PFSK-1 (cell line): ENCODE results near the gene TBC1D9.

Experiments used
- FOXP2 ChIP-seq: optimal IDR thresholded peaks from 2 replicates; pipeline ENCODE3; 2011; ENCODE audit warnings: borderline replicate concordance, control low read depth, inconsistent platforms; ENCODE audit not compliant: insufficient read depth; ENCODE audit errors: extremely low read length, extremely low read depth
- POLR2AphosphoS5 ChIP-seq: IDR thresholded peaks from 2 replicates; pipeline ENCODE4 v1.6.1; 2012; ENCODE audit warnings: low read depth, mild to moderate bottlenecking, control low read depth, low read length, moderate library complexity
- TAF1 ChIP-seq: IDR thresholded peaks from 2 replicates; pipeline ENCODE4 v1.6.1; 2012; ENCODE audit warnings: low read length, control low read depth, borderline replicate concordance; ENCODE audit not compliant: insufficient read depth
- TF ChIP-seq, protein P1 (sequence below), 2 experiments: IDR thresholded peaks; 2 replicates each; pipeline versions ENCODE4 v1.6.1 to v1.8.0; 2011 to 2012; ENCODE audit warnings: low read depth in 2 of 2, low read length in 2 of 2, control low read depth in 1 of 2, inconsistent platforms in 1 of 2, mild to moderate bottlenecking in 1 of 2, moderate library complexity in 1 of 2; ENCODE audit not compliant: insufficient read depth in 1 of 2

DNA sequence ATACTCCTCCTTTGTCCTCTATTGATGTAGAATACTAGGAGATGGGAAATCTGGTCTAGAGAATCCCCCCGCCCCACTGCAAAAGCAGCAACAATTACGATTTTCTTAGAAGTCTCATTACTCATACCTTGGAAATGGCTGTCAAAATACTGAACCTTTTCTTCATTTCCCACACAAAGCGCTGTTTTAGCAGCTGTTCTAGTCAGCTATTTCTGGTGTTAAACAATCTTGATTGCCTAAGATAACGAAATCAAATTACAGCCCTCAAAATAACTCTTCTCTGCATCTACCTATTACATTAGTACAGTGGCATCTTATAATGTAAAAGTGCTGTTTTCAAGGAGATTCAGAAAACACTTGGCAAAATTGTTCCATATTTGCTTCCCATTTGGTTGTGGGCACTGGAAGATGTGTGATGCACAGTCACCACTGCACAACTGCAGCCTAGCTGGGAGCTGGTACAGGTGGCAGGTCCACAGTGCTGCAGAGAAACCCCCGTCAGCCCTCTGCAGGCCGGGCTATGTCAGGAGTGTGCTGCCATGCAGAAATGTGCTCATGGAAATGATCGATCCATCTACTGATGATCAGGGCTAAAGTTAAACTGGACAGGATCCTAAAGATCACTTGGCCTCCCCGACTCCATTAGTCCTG, 50.4 kb downstream of the TBC1D9 start:
- no peak for TF ChIP-seq TAF1
- TF ChIP-seq, protein P1, sequence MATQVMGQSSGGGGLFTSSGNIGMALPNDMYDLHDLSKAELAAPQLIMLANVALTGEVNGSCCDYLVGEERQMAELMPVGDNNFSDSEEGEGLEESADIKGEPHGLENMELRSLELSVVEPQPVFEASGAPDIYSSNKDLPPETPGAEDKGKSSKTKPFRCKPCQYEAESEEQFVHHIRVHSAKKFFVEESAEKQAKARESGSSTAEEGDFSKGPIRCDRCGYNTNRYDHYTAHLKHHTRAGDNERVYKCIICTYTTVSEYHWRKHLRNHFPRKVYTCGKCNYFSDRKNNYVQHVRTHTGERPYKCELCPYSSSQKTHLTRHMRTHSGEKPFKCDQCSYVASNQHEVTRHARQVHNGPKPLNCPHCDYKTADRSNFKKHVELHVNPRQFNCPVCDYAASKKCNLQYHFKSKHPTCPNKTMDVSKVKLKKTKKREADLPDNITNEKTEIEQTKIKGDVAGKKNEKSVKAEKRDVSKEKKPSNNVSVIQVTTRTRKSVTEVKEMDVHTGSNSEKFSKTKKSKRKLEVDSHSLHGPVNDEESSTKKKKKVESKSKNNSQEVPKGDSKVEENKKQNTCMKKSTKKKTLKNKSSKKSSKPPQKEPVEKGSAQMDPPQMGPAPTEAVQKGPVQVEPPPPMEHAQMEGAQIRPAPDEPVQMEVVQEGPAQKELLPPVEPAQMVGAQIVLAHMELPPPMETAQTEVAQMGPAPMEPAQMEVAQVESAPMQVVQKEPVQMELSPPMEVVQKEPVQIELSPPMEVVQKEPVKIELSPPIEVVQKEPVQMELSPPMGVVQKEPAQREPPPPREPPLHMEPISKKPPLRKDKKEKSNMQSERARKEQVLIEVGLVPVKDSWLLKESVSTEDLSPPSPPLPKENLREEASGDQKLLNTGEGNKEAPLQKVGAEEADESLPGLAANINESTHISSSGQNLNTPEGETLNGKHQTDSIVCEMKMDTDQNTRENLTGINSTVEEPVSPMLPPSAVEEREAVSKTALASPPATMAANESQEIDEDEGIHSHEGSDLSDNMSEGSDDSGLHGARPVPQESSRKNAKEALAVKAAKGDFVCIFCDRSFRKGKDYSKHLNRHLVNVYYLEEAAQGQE (IDR thresholded peaks at IDR 0.05; ENCODE audit: insufficient read depth in 1 of 2, low read depth in 2 of 2, low read length in 2 of 2), result no peak
- no peak for TF ChIP-seq POLR2AphosphoS5
- no peak for TF ChIP-seq FOXP2
